IPS DF 19.7 (cell line): ENCODE measurements around the gene PRKAR2A.
A peak's percentile ranks its signal among the peaks of the same experiment; 100 is the strongest.

Experiments
- DNase-seq: peaks from one replicate; pipeline ENCODE4 v3.0.0-alpha.2; 2013; ENCODE audit warnings: low read depth, low spot score

PRKAR2A gene

GRCh38 chr3:48847504-48848423, at the start of gene PRKAR2A:
Gene PRKAR2A (minus strand): TSS chr3:48847874. CDS start chr3:48847596, 278 bp downstream.
- peak; percentile 47 for DNase-seq

- DNase-seq = no peak
Measured at GRCh38 chr3:48896936-48897335, 49.3 kb upstream of the PRKAR2A start.

- DNase-seq = no peak
Measured at GRCh38 chr3:48894516-48894915, 46.8 kb upstream of the PRKAR2A start.

GRCh38 chr3:48891606-48892005, 43.9 kb upstream of the PRKAR2A start:
- DNase-seq = no peak

- DNase-seq = no peak
Measured at GRCh38 chr3:48885753-48886152, 38.1 kb upstream of the PRKAR2A start.

GRCh38 chr3:48881652-48882114, 34.0 kb upstream of the PRKAR2A start:
- DNase-seq = no peak

GRCh38 chr3:48881006-48881405, 33.3 kb upstream of the PRKAR2A start:
- no peak for DNase-seq

- no peak for DNase-seq
Measured at GRCh38 chr3:48879994-48880377, 32.3 kb upstream of the PRKAR2A start.

- DNase-seq = no peak
Measured at GRCh38 chr3:48879307-48879993, 31.8 kb upstream of the PRKAR2A start.

GRCh38 chr3:48877671-48878070, 30.0 kb upstream of the PRKAR2A start:
- DNase-seq = no peak

- DNase-seq = no peak
Measured at GRCh38 chr3:48863122-48863521, 15.4 kb upstream of the PRKAR2A start.

- no peak for DNase-seq
Measured at GRCh38 chr3:48859206-48859605, 11.5 kb upstream of the PRKAR2A start.

- DNase-seq = no peak
Measured at GRCh38 chr3:48858709-48859108, 11.0 kb upstream of the PRKAR2A start.

- no peak for DNase-seq
Measured at GRCh38 chr3:48857641-48858040, 10.0 kb upstream of the PRKAR2A start.

GRCh38 chr3:48856469-48856868, 8.8 kb upstream of the PRKAR2A start:
- no peak for DNase-seq

- DNase-seq = no peak
Measured at GRCh38 chr3:48855681-48856447, 8.2 kb upstream of the PRKAR2A start.

GRCh38 chr3:48852151-48852550, 4.5 kb upstream of the PRKAR2A start:
- no peak for DNase-seq

GRCh38 chr3:48851407-48851806, 3.7 kb upstream of the PRKAR2A start:
- no peak for DNase-seq

- no peak for DNase-seq
Measured at GRCh38 chr3:48848816-48849515, 1.3 kb upstream of the PRKAR2A start.

- no peak for DNase-seq
Measured at GRCh38 chr3:48847053-48847503, 596 bp downstream of the PRKAR2A start.

- DNase-seq = no peak
Measured at GRCh38 chr3:48845170-48845569, 2.5 kb downstream of the PRKAR2A start.
